MM.1S (cell line): ENCODE results near the gene MYH6.

Source experiments
- EZH2 ChIP-seq: fragments of 300-600 bp; sonication (generic); optimal IDR thresholded peaks from 2 replicates; pipeline ENCODE3; 2017; ENCODE audit warnings: low read depth, mild to moderate bottlenecking, antibody characterized with exemption, low read length, mixed read lengths
- TF ChIP-seq, protein P1 (sequence below): fragments of 300-600 bp; sonication (generic); IDR thresholded peaks from 2 replicates; pipeline ENCODE4 v1.5.1; 2016; ENCODE audit warnings: antibody characterized with exemption, low read length, mixed read lengths

DNA sequence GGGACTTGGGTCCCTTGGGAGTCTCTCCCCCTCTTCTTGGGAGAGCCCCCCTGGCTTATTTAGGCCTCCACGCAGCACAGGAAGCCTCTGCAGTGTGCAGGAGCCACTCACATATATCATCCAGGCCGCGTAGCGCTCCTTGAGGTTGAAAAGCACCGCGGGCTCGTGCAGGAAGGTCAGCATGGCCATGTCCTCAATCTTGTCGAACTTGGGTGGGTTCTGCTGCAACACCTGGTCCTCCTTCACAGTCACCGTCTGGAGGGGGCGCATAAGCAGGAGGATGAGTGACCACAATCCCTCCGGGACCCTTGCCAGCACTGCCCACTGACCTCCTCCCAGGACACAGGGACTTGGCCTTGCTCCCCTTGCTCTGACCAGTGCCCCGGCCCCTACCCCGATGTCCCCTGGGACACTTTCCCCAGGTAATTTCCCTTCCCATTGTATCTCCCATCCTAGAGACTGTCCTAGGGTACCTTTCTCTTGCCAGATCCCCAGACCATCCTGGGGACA lies 2.5 kb downstream of the MYH6 start:
- TF ChIP-seq, protein P1, sequence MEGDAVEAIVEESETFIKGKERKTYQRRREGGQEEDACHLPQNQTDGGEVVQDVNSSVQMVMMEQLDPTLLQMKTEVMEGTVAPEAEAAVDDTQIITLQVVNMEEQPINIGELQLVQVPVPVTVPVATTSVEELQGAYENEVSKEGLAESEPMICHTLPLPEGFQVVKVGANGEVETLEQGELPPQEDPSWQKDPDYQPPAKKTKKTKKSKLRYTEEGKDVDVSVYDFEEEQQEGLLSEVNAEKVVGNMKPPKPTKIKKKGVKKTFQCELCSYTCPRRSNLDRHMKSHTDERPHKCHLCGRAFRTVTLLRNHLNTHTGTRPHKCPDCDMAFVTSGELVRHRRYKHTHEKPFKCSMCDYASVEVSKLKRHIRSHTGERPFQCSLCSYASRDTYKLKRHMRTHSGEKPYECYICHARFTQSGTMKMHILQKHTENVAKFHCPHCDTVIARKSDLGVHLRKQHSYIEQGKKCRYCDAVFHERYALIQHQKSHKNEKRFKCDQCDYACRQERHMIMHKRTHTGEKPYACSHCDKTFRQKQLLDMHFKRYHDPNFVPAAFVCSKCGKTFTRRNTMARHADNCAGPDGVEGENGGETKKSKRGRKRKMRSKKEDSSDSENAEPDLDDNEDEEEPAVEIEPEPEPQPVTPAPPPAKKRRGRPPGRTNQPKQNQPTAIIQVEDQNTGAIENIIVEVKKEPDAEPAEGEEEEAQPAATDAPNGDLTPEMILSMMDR: no peak
- TF ChIP-seq EZH2: no peak
